Astrocyte of the spinal cord (primary cell): ENCODE data around the gene LCOR.
"Not testable (repeated sequence)": the region's sequence is repeated elsewhere in the genome, so short reads cannot be mapped to it uniquely, and the experiment has no call there.

Experiments used
- DNase-seq: peaks from one replicate; pipeline ENCODE4 v3.0.0; 2011; ENCODE audit warnings: low read depth, low spot score
- H3K4me3 ChIP-seq: 2 replicates; pipeline ENCODE4 v1.5.1; 2011; ENCODE audit warnings: low read depth, mild to moderate bottlenecking, low read length, moderate library complexity
- CTCF ChIP-seq: IDR thresholded peaks from 2 replicates; pipeline ENCODE4 v1.5.1; 2012; ENCODE audit warnings: low read depth, mild to moderate bottlenecking, low read length, inconsistent platforms
- in situ Hi-C: cut with HindIII; loops from 2 replicates; pipeline ENCODE4 v1.10.0; 2017; ENCODE audit warnings: low sequenced_read_pairs

LCOR gene

GRCh38 chr10:96803288-96803664, 28.8 kb upstream of the LCOR start:
- no peak overlapping the region for H3K4me3 ChIP-seq
- TF ChIP-seq CTCF: no peak
- in situ Hi-C loops: no loop called here
- no peak for DNase-seq

- no peak for TF ChIP-seq CTCF
- in situ Hi-C loops: no loop called here
- H3K4me3 ChIP-seq: no peak overlapping the region
- peak; percentile 88 for DNase-seq
These were observed 17.8 kb upstream of the LCOR start for GRCh38 chr10:96814264-96814663.

- H3K4me3 ChIP-seq, in situ Hi-C loops, DNase-seq: not testable (repeated sequence)
These were observed 13.1 kb upstream of the LCOR start for GRCh38 chr10:96818971-96819370.

- no peak overlapping the region for H3K4me3 ChIP-seq
- no peak for TF ChIP-seq CTCF
- in situ Hi-C loops: no loop called here
- DNase-seq: no peak
These were observed 11.3 kb upstream of the LCOR start for GRCh38 chr10:96820765-96821164.

GRCh38 chr10:96826438-96826837, 5.7 kb upstream of the LCOR start:
- in situ Hi-C loops: no loop called here
- no peak for DNase-seq
- TF ChIP-seq CTCF: no peak
- H3K4me3 ChIP-seq: no peak overlapping the region

- in situ Hi-C loops: no loop called here
- no peak for DNase-seq
- no peak for TF ChIP-seq CTCF
- no peak overlapping the region for H3K4me3 ChIP-seq
These were observed 3.5 kb upstream of the LCOR start for GRCh38 chr10:96828609-96829008.

GRCh38 chr10:96829029-96829773, 2.9 kb upstream of the LCOR start:
- in situ Hi-C loops: no loop called here
- no peak for TF ChIP-seq CTCF
- DNase-seq: no peak
- H3K4me3 ChIP-seq: no peak overlapping the region
